EL (cell line): ENCODE results near the gene BLMH.
"Not testable (repeated sequence)": the region's sequence is repeated elsewhere in the genome, so short reads cannot be mapped to it uniquely, and the experiment has no call there.

Source experiments
- DNase-seq: peaks from one replicate; pipeline ENCODE4 v3.0.0-alpha.2; 2016

The BLMH gene

DNA sequence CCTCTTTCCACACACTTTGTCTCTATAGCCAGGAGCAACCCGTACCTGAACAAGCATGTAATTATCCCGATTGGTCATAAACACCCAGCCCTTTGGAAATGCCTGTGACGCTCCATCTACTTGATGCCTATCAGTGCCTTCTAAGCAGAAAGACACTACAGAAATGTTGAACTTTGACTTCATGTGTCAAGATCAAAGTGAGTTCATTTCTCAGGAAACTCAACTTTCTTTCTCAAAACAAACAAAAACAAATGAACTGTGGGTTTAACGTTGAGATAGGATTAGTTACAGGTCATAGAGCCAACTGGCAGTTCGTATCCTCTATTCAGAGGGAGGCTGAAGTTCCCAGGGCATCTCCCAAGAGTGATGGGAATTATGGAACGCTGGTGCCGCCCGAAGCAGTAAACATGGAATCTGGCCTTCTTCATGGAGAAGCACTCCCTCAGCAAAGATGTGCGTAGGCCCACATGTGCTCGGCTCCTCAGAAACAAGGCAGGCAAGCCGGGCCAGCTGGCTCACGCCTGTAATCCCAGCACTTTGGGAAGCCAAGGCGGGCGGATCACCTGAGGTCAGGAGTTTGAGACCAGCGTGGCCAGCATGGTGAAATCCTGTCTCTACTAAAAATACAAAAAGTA, 65.7 kb downstream of the BLMH start:
- DNase-seq = no peak

DNA sequence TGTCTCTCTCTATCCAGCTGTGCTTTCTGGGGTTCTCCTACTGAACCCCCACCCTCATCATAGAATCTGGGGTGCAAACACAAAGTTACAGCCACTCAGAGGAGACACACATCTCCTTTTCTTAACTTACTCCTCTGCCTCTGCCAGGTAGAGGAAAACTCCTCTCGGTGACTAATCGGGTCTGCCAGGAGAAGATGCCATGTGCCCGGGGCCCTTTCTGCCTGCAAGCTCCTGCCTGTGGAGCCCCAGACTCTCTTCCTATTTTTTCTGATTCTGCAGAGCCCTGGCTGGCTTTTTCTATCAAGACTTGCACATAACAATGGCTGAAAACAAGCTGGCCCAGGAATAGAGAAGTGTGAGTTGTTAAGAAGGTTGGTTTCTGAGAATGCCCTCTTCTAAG, 66.6 kb downstream of the BLMH start:
- DNase-seq = no peak

DNA sequence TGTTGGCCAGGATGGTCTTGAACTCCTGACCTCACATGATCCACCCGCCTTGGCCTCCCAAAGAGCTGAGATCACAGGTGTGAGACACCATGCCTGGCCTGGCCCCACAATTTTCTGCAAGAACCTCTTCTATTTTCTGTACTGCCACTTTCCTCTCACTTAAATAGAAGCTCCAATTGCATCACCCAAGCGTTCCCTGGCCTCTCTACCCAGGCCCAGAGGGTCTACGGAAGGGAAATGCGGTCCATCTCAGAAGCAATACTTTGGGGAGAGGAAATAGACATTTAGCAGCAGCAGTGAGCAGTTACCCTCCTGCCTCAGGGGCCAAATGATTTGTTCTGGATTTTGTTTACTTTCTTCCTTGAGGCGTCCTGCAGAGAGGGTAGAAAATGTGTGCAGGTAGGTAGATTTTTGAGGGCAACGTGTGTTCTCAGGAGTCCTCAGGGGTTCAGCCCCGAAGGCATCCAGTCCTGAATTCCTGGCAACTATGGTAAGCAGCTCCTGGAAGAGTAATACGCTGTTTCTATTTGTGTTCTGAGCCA, 67.3 kb downstream of the BLMH start:
- DNase-seq = no peak

DNA sequence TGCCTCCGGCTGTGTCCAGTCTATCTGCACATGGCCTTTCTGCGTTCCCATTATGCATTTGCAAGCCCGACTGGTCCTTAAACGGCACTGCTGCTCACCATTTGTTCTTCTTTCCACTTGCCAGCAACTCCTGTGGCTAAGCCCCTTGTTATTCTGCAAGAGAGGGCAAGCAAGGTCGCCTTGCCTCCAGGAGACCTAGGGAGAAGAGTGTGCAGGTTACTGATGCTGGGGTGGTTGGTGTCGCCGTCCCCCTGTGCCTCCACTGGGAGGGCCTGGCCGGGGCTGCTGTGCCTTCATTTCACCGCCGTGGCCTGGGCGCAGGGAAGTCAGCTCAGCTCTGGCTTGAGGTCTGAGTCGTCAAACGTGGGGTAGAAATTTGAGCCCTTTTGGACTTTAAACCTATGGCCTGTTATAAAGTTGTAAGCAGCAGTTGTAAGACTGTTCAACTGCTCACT, 69.0 kb downstream of the BLMH start:
- no peak for DNase-seq

DNA sequence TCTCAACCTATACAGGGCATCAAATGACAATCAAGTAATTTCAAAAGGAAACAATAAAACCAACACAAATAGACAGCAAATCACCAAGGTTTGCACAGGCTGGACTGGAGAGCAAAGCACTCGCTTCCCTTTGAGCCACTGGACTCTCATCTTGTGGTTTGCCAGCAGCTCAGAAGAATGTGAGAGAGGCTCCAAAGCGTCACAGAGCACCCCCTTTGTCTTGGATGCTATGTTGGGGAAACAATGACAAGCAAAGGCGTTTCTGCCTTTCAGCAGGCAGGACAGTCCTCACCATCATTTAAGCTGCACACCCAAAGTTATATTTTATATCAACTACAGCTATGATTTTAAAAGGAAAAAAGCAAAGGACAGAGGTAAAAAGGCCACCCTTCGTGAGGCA, 69.5 kb downstream of the BLMH start:
- DNase-seq = no peak

DNA sequence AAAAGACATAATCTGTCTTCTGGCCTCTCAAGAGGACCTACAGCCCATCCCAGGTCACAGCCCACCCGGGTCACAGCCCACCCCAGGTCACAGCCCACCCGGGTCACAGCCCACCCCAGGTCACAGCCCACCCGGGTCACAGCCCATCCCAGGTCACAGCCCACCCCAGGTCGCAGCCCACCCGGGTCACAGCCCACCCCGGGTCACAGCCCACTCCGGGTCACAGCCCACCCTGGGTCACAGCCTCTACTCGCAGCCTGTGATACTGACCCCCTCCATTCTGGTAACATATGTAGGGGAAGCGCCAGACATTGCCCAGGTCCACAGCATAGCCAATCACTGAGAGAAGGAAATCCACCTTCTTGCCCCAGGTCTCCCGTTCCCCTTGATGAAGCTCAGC, 70.4 kb downstream of the BLMH start:
- no peak for DNase-seq

DNA sequence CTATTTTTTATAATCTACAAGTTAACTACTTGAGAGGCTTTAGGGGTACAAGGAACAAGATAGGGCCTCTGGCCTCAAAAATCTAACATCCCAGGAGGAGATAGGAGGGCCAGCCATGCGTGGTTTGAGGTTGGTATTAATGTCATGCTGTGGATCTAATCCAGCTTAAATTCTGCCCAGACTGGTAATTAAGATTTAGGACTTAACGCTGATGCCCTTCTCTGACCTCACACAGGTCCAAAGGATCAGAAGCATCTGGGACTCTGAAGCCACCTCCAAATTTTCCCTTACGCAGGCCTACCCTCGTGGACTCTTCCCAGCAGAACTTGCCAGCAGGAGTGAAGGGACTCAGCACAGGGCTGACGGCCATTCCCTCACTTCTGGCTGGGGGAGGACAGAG, 71.3 kb downstream of the BLMH start:
- DNase-seq = no peak

DNA sequence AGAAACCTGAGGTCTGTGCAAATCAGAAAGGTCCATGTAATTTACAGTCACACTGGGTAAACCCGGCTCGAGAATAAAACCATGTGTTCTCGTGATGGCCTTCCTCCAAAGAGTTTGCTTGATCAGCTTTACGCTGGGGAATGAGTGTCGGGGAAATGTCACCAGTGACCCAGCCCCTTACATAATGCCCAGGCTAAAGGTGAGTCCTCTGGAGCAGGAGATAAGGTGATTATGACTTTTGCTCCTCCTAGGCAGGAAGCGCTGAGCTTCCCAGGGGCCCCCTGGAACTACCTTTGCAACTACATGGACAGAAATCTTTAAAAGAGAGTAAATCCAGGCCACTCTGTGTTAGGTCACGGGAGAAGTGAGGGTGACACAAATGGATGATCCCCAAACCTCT, 71.9 kb downstream of the BLMH start:
- no peak for DNase-seq

DNA sequence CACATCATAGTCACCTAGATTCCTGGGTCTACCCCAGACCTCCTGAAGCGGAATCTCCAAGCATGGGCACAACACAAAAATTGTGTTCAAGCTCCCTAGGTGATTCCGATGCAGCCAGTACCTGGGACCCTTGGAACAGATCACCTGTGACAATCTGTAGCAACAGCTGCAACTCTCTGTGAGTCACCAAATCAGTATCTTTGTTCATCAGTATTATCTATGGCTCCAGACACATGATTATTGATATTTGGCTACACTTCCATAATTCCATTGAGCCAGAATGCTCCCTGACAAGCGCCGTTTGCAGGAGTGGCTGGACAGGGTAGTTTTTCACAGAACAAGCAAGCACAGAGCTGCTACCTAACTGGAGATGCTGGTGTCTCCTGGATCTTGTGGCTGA, 72.4 kb downstream of the BLMH start:
- DNase-seq = no peak

DNA sequence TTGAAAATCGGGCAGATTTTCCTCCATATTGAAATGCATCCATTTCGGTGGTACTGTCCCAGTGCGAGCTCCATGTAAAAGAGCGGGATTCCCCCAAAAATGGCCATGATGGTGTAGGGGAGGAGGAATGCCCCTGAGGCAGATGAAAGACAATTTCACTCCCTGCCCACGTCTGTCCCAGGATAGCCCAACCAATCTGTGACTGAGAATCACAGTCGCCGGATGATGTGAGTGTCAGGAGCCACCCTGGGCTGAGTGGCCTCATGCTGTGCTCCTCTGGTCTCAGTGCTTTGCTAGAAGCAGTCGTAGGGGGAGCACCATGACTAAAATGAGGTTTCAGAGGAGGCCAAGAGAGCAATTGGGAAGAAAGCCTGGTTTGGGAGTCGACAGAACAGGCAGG, 72.9 kb downstream of the BLMH start:
- DNase-seq = no peak

DNA sequence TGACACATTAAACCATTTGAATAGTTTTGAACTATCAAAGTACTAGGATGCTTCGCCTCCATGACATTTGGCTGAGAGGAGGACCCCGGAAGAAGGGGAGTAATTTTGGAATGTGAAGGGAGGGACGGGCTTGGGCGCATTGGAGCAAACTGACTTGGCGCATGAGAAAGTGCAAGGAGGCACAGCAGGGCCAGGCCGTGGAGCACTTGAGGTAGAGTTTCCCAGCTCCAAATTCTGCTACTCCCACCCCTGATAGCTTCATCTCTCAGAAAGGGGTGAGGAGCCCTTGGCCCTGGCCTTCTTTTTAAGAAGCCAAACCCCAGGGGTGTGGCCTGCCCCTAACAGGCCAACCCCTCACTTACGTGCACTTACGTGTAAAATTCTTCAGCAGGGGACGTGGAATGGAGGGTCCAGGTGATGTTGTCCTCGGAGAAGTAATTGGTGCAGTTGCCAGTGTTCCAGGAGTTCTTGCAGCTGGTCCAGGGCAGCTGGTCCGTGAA, 73.9 kb downstream of the BLMH start:
- no peak for DNase-seq

DNA sequence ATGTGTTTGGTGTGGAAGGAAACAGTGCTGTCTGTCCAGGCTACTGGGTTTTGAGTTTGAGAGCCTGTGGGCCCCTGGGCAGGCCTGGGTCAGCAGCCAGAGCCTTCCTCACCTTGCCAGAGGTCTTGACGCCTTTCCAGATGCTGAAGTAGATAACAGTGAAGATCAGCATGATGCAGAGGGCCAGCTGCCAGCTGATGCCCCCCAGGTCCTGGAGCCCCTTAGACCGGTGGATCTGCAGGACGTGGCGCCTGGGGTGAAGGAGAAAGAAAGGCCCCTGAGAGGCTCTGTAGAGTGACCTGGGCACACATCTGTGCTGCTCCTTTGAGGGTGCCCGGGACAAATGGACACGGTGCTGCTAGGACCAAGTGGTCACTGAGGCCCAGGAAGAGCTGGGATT, 74.7 kb downstream of the BLMH start:
- DNase-seq = no peak

DNA sequence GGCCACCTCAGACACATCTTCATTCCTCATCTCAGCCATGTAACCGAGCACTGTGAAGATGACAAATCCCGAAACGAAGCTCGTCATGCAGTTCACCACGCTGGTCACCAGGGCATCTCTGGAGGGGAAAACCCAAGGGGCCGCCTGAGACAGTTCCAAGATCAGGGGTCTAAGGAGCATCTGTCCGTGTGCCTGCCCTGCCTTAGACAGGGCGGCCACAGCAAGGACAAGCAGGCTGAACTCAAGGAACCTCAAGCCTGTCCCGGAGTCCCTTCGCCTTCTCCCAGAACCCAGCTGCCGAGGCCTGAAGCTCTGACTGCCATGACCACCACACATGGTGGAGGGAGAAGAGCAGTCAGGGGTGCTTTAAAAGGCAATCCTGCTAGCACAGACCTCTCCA, 79.0 kb downstream of the BLMH start:
- DNase-seq = no peak

DNA sequence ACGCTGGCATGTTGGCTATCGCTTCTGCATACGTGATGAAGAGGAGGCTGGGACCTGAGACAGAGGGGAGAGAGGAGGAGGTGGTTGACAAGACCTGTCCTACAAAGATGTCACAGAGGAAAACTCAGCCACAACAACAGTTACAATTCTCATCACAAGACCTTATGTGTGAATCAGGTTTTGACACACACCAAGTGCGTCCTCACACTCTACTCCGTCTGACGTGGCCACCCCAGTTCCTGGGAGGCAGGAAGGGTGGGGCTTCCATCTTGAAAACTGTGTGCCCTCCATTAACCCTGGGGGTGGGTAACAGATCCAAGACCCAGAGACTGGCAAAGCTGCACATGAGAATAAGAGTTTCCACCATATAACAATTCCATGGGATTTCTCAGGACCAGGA, 80.4 kb downstream of the BLMH start:
- DNase-seq = no peak

DNA sequence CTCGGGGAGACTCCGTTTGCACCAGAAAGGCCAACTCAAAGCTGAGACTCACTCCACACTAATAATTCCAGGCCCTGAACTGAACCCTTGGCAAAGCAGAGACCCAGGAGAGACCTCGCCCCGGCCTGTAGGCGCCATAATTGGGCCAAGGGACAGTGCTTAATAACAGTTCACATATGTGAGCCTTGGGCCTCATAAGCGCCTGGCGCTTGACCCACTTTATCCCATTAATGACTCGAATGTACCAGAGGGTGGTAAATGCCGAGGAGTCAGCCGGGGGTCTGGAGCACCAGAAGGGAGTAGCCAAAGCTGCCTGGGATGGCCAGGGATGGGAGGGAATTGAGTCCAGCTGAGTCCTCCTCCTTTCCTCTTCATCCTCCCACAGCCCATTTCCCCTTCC, 80.8 kb downstream of the BLMH start:
- no peak for DNase-seq

DNA sequence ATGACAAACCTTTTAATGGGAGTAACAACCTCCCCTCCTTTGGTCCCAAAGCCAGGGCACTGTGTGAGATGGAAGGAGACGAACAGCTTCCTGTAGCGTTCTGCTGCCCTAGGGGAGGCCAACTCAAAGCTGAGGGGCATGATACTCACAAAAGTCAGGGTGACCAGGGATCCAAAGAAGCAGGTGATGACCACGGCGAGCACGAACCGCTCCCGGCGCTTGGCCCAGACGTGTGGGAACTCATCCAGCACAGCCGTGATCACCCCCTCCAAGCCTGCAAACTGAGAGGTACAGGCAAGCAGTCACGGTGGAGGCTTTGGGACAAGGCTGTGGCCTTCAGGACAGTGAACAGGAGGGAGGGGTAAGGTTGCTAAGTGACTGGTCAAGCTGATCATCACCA, 81.4 kb downstream of the BLMH start:
- DNase-seq = no peak

DNA sequence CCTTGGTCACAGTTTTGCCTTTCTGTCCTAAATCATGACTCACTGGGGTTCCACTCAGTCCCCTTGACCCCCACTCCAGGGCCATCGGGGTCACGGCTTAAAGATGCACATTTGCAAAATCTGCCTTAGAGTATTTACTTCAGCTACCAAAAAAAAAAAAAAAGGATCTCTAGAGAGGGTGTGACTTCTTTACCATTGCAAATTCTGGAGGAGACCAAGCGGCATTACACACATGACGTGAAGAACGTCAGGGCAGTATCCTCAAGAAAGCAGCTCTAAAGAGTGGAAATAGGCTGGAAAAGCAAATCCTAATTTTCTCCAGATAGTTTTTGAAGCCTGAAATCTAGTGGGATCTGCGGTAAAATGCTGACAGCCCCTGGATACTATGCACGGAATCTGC, 81.8 kb downstream of the BLMH start:
- DNase-seq = no peak

DNA sequence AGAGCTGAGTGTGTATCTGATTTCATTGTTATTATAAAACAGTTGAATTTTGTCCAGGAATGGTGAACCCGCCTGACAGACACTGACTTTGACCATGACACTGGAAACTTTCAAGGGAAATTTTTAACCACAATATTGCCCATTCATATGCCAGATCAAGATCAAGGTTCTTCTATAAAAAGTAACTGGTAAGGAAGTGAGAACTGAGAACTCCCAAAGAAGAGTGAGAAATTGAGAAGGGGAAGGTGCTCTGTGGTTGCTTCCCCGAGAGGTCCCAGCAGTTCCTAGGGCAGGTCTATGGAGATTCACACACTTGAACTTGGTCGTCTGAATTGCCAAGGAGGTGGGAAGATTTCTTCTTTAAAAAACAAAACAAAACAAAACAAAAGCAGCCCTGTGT, 83.5 kb downstream of the BLMH start:
- no peak for DNase-seq

DNA sequence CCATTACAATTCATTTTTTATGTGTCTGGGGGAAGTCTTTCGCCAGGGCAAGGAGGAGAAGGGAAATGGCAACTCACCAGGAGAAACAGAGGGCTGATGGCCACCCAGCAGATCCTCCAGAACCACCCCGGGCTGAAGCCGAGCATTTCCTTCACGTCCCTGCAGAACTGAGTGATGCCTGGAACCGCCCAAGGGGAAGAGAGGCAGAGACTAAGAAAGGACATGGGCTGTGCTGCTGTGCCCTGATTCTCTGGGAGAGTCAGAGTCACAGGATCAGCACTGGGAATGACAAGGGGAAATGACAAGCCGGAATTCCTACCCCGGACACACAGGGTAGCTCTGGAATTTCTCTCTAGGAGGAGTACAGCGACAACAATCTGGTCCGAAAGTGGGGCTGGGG, 84.1 kb downstream of the BLMH start:
- no peak for DNase-seq

DNA sequence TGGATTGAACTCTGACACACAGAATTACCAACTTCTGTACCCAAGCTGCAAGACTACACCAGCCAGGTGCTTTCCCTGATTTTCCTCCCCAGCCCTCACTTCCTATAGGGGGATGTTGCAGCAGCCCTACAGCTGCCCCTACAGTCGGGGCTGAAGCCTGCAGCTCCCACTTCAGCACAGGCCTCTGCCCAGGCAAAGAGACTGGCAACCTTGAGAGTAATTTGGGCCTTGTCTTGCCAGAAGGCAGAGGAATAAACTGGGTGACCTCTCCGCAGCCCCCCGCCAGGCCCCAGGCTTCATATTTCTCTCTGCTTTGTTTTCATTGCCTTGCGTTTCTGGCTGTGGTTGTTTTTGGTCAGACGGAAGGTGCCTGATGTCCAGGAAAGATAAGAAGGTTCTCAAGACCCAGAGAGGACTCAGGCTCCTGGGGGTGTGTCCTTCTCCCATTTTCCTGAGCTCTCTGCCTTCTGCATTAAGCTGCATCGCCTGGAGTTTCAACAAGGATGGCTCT, 88.2 kb downstream of the BLMH start:
- no peak for DNase-seq

DNA sequence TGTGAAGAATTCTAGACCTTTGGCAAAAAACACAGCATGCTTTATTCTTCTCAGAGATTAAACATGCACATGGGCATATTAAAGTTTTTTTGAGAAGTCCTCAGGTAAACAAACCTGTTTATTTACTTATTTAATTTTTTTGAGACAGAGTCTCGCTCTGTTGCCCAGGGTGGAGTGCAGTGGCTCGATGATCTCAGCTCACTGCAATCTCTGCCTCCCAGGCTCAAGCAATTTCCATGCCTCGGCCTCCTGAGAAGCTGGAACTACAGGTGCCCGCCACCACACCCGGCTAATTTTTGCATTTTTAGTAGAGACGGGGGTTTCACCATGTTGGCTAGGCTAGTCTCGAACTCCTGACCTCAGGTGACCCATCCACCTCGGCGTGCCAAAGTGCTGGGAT, 91.1 kb downstream of the BLMH start:
- not testable (repeated sequence) for DNase-seq

DNA sequence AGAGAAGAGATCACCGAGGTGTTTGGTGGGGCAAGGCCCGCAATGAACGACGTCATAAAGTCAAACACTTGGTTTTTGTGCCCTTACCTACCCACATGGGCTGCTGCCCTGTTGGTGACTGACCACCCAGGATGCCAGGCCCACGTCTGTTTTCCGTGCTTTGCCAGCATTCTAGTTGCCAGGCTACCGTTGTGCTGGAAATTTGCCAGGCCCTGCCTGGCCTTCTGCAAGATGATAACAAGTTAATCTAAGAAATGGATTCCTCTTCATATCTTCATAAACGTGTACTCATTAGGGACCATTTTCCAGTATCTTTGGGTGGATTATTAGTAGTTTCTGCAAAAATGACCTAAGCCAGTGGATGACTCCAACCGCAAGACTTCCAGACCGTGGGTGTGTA, 91.6 kb downstream of the BLMH start:
- DNase-seq = no peak

DNA sequence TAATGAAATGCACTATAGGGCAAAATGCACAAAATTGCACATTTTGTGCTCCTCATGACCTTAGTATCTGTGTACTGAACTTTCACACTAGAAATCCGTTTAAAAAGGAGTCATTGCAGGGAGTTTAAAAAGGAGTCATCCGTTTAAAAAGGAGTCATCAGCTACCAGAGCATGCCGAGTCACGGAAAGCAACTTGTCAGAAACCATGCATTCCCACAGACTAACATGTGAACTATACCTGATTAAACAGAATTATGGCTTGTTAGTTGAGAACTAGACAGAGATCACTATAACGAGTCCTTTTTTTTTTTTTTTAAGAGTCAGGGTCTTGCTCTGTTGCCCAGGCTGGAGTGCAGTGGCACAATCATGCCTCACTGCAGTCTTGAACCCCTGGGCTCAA, 92.1 kb downstream of the BLMH start:
- no peak for DNase-seq
